ENCODE data around the gene NRCAM.

GRCh38 chr7:108467391-108467790 lies 11.2 kb upstream of the NRCAM start:
- TF ChIP-seq GATA2 (IDR thresholded peaks at IDR 0.05; ENCODE audit: low read depth, low read length) (no peak), GATA3 (IDR thresholded peaks at IDR 0.05; ENCODE audit: low read depth, low read length) (no peak)
